Nephron (organoid): ENCODE data around the gene MAP4K1.
"Not testable (repeated sequence)": the region's sequence is repeated elsewhere in the genome, so short reads cannot be mapped to it uniquely, and the experiment has no call there.

Experiments
- H3K27ac Mint-ChIP-seq, 3 experiments: 2 replicates each; pipeline ENCODE4 v1.8.0; 2020; ENCODE audit warnings: mixed read lengths in 3 of 3, mild to moderate bottlenecking in 2 of 3, moderate library complexity in 1 of 3
- H3K27me3 Mint-ChIP-seq: 2 replicates; pipeline ENCODE4 v1.8.0; 2021; ENCODE audit warnings: low read depth, mild to moderate bottlenecking, moderate library complexity, mixed read lengths
- H3K36me3 Mint-ChIP-seq: 2 replicates; pipeline ENCODE4 v1.8.0; 2020; ENCODE audit warnings: low read depth, mixed read lengths
- H3K4me1 Mint-ChIP-seq: 2 replicates; pipeline ENCODE4 v1.8.0; 2020; ENCODE audit warnings: mixed read lengths
- H3K4me3 Mint-ChIP-seq, 3 experiments: 2 replicates each; pipeline ENCODE4 v1.8.0; 2020; ENCODE audit warnings: mild to moderate bottlenecking in 3 of 3, mixed read lengths in 3 of 3, moderate library complexity in 2 of 3
- H3K9me3 Mint-ChIP-seq: 2 replicates; pipeline ENCODE4 v1.8.0; 2020; ENCODE audit warnings: mixed read lengths
- TF ChIP-seq, protein P1 (sequence below), 3 experiments: fragments of 200-600 bp; sonication (generic); IDR thresholded peaks; one replicate each; pipeline ENCODE4 v1.5.0; 2021; ENCODE audit warnings: antibody characterized with exemption in 3 of 3; ENCODE audit not compliant: unreplicated experiment in 3 of 3

MAP4K1 gene

GRCh38 chr19:38562096-38562495 is 55.7 kb downstream of the MAP4K1 start:
- no peak overlapping the region for H3K4me3 Mint-ChIP-seq
- TF ChIP-seq, protein P1, sequence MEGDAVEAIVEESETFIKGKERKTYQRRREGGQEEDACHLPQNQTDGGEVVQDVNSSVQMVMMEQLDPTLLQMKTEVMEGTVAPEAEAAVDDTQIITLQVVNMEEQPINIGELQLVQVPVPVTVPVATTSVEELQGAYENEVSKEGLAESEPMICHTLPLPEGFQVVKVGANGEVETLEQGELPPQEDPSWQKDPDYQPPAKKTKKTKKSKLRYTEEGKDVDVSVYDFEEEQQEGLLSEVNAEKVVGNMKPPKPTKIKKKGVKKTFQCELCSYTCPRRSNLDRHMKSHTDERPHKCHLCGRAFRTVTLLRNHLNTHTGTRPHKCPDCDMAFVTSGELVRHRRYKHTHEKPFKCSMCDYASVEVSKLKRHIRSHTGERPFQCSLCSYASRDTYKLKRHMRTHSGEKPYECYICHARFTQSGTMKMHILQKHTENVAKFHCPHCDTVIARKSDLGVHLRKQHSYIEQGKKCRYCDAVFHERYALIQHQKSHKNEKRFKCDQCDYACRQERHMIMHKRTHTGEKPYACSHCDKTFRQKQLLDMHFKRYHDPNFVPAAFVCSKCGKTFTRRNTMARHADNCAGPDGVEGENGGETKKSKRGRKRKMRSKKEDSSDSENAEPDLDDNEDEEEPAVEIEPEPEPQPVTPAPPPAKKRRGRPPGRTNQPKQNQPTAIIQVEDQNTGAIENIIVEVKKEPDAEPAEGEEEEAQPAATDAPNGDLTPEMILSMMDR (IDR thresholded peaks at IDR 0.05; ENCODE audit: unreplicated experiment in 3 of 3), result no peak
- H3K4me1 Mint-ChIP-seq, result no peaks in the 10 kb centered on the region
- H3K9me3 Mint-ChIP-seq, result no peaks in the 10 kb centered on the region
- no peaks in the 10 kb centered on the region for H3K36me3 Mint-ChIP-seq
- H3K27ac Mint-ChIP-seq, result no peak overlapping the region
- no peaks in the 10 kb centered on the region for H3K27me3 Mint-ChIP-seq

- no peaks in the 10 kb centered on the region for H3K36me3 Mint-ChIP-seq
- H3K27ac Mint-ChIP-seq, result no peak overlapping the region
- TF ChIP-seq, protein P1 (IDR thresholded peaks at IDR 0.05; ENCODE audit: unreplicated experiment in 3 of 3), result no peak
- no peak overlapping the region for H3K4me3 Mint-ChIP-seq
- H3K9me3 Mint-ChIP-seq, result no peaks in the 10 kb centered on the region
- H3K4me1 Mint-ChIP-seq, result no peaks in the 10 kb centered on the region
- H3K27me3 Mint-ChIP-seq, result no peaks in the 10 kb centered on the region
These were observed 56.1 kb downstream of the MAP4K1 start for GRCh38 chr19:38561658-38562057.

- no peak overlapping the region for H3K4me3 Mint-ChIP-seq
These were observed 56.6 kb downstream of the MAP4K1 start for GRCh38 chr19:38561053-38561606.

DNA sequence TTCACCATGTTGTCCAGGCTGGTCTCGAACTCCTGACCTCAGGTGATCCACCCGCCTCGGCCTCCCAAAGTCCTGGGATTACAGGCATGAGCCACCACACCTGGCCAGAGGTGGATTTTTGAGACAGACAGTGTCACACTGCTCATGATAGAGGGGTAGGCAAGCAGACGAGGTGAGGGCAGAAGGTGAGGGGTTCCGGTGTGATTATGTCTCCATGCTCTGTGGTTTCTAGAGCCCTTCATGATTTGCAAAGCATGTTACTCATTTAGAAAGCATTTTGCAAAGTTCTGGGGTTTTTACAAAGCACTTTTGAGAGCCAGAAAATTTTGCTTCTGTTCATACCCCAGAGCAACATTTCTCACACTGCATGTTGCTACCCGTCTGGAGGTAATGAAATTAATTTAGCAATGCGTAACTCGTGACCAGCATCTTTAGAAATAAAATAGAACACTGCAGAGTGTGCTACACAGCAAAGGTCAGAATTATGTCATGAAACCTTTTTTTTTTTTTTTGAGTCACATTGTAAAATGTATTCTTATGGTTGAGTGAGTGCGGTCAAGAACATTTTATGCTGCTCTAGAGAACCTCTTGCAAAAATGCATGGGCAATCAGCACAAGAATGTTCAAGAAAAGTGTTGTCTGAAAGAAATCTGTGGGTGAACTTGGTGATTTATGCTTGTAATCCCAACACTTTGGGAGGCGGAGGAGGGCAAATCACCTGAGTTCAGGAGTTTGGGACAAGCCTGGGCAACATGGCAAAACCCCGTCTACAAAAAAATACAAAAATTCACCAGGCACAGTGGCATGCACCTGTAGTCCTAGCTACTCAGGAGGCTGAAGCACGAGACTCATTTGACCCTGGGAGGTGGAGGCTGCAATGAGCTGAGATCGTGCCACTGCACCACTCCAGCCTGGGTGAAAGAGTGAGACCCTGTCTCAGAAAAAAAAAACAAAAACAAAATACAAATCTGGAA is 58.0 kb downstream of the MAP4K1 start:
- no peaks in the 10 kb centered on the region for H3K36me3 Mint-ChIP-seq
- TF ChIP-seq, protein P1 (IDR thresholded peaks at IDR 0.05; ENCODE audit: unreplicated experiment in 3 of 3), result no peak
- no peaks in the 10 kb centered on the region for H3K9me3 Mint-ChIP-seq
- H3K27me3 Mint-ChIP-seq, result no peaks in the 10 kb centered on the region
- H3K4me3 Mint-ChIP-seq, result no peak overlapping the region
- peak overlapping the region in 1 of 3 experiments; percentile 76 for H3K27ac Mint-ChIP-seq
- no peaks in the 10 kb centered on the region for H3K4me1 Mint-ChIP-seq

More at GRCh38 chr19:38561053-38561606, 56.6 kb downstream of the MAP4K1 start:
- Mint-ChIP-seq H3K27me3 (no peaks in the 10 kb centered on the region), H3K36me3 (no peaks in the 10 kb centered on the region), H3K9me3 (no peaks in the 10 kb centered on the region), H3K27ac (no peak overlapping the region), H3K4me1 (no peaks in the 10 kb centered on the region)
- TF ChIP-seq, protein P1 (IDR thresholded peaks at IDR 0.05; ENCODE audit: unreplicated experiment in 3 of 3), result no peak

- not testable (repeated sequence) for H3K4me3 Mint-ChIP-seq, H3K4me1 Mint-ChIP-seq, H3K36me3 Mint-ChIP-seq, H3K9me3 Mint-ChIP-seq, H3K27ac Mint-ChIP-seq, H3K27me3 Mint-ChIP-seq
These were observed 58.8 kb downstream of the MAP4K1 start for GRCh38 chr19:38558933-38559332.

- TF ChIP-seq, protein P1 (IDR thresholded peaks at IDR 0.05; ENCODE audit: unreplicated experiment in 3 of 3), result no peak
- peaks cover 5% of the 10 kb centered on the region for H3K36me3 Mint-ChIP-seq
- no peaks in the 10 kb centered on the region for H3K4me1 Mint-ChIP-seq
- no peaks in the 10 kb centered on the region for H3K27me3 Mint-ChIP-seq
- H3K27ac Mint-ChIP-seq, result no peak overlapping the region
- no peak overlapping the region for H3K4me3 Mint-ChIP-seq
- H3K9me3 Mint-ChIP-seq, result no peaks in the 10 kb centered on the region
These were observed 60.5 kb downstream of the MAP4K1 start for GRCh38 chr19:38557205-38557799.
